ENCODE measurements around the gene TOP2B. TPM values are rescaled to one million over a fixed set of nuclear protein-coding genes. Genes with fewer than 3 reads are reported as not detected.

The TOP2B gene
- total RNA-seq, 1 experiment from 2014 or later = 88.7 TPM

GRCh38 chr3:25621087-25621486 is 43.6 kb downstream of the TOP2B start:
- H3K4me3 Mint-ChIP-seq (ENCODE audit: unreplicated experiment) = no peak overlapping the region
- TF ChIP-seq, protein P1, sequence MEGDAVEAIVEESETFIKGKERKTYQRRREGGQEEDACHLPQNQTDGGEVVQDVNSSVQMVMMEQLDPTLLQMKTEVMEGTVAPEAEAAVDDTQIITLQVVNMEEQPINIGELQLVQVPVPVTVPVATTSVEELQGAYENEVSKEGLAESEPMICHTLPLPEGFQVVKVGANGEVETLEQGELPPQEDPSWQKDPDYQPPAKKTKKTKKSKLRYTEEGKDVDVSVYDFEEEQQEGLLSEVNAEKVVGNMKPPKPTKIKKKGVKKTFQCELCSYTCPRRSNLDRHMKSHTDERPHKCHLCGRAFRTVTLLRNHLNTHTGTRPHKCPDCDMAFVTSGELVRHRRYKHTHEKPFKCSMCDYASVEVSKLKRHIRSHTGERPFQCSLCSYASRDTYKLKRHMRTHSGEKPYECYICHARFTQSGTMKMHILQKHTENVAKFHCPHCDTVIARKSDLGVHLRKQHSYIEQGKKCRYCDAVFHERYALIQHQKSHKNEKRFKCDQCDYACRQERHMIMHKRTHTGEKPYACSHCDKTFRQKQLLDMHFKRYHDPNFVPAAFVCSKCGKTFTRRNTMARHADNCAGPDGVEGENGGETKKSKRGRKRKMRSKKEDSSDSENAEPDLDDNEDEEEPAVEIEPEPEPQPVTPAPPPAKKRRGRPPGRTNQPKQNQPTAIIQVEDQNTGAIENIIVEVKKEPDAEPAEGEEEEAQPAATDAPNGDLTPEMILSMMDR (IDR thresholded peaks at IDR 0.05; ENCODE audit: unreplicated experiment) = no peak

GRCh38 chr3:25620493-25620892 is 44.2 kb downstream of the TOP2B start:
- Mint-ChIP-seq H3K36me3 (ENCODE audit: insufficient read depth, unreplicated experiment) (peaks cover 54% of the 10 kb centered on the region), H3K4me3 (ENCODE audit: unreplicated experiment) (no peak overlapping the region), H3K27me3 (ENCODE audit: insufficient read depth, unreplicated experiment) (no peaks in the 10 kb centered on the region), H3K4me1 (ENCODE audit: insufficient read depth, unreplicated experiment) (peaks cover 17% of the 10 kb centered on the region), H3K27ac (ENCODE audit: low read depth, unreplicated experiment) (no peak overlapping the region), H3K9me3 (ENCODE audit: unreplicated experiment) (peaks cover 4% of the 10 kb centered on the region)
- ChIA-PET CTCF (interaction anchor here (0.5 to 0.7 kb wide), 2 partner anchors 1356 to 1360 kb away, joined by 3 read pairs; no protein-coding TSS in a partner anchor), POLR2A (interaction anchor here (0.8 kb wide), 1 partner anchor 17 kb away, joined by 3 read pairs; no protein-coding TSS in a partner anchor)
- TF ChIP-seq, protein P1 (IDR thresholded peaks at IDR 0.05; ENCODE audit: unreplicated experiment) = no peak
- no TSS peak for BruUV-seq (replicated peaks)
- DNase-seq (ENCODE audit: unreplicated experiment) = peak; percentile 12
- intact Hi-C loops (cut with micrococcal nuclease) = no loop called here

More at GRCh38 chr3:25621087-25621486, 43.6 kb downstream of the TOP2B start:
- Mint-ChIP-seq H3K36me3 (ENCODE audit: insufficient read depth, unreplicated experiment) (peaks cover 55% of the 10 kb centered on the region), H3K4me1 (ENCODE audit: insufficient read depth, unreplicated experiment) (peaks cover 17% of the 10 kb centered on the region), H3K27ac (ENCODE audit: low read depth, unreplicated experiment) (no peak overlapping the region), H3K27me3 (ENCODE audit: insufficient read depth, unreplicated experiment) (no peaks in the 10 kb centered on the region), H3K9me3 (ENCODE audit: unreplicated experiment) (peaks cover 4% of the 10 kb centered on the region)
- no peak for DNase-seq (ENCODE audit: unreplicated experiment)
- ChIA-PET CTCF (interaction anchor here (0.7 kb wide), 1 partner anchor 1359 kb away, joined by 3 read pairs; no protein-coding TSS in a partner anchor), POLR2A (interaction anchor here (0.8 kb wide), 1 partner anchor 17 kb away, joined by 3 read pairs; no protein-coding TSS in a partner anchor)
- intact Hi-C loops (cut with micrococcal nuclease) = no loop called here
- no TSS peak for BruUV-seq (replicated peaks)

DNA sequence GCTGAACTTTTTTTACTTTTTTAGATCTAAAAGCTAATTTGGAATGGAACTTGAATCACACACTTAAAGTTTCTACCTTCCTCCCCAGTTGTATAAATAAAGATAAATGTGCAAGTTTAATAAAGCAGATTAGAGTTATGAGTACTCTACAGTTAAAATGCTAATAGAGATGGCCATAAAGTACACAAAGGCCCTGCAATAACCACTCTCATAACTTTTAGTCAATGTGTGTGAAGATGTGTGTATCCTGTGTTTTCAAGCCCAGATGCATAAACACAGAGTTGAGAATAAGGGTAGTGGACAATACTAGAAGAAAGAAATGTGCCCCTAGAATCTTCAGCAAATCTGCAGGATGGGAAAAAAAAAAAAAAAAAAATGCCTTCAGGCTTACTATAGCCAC is 45.3 kb downstream of the TOP2B start:
- no peak overlapping the region for H3K4me3 Mint-ChIP-seq (ENCODE audit: unreplicated experiment)

DNA sequence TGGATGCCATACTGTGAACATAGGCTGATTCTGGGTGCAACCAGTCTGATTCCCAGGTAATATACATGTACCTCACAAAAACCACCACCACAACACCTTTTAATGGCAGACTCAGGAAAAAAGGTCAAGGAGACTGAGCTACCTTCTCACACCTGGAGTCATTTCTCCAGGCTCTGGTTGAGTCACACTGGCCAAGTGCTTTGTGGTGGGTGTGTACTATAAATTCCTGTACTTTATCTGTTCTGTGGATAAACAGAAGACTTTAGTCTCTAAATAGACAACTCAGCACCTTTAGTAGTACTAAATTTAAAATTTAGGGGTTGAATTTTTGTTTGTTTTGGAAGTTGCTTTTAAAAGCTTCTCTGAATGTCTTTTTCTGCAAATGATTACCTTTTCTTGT is 46.7 kb downstream of the TOP2B start:
- POLR2A ChIA-PET = interaction anchor here (0.7 to 0.9 kb wide), 2 partner anchors 14 to 325 kb away, joined by 3 read pairs; no protein-coding TSS in a partner anchor
- H3K9me3 Mint-ChIP-seq (ENCODE audit: unreplicated experiment) = peaks cover 4% of the 10 kb centered on the region
- no peaks in the 10 kb centered on the region for H3K27me3 Mint-ChIP-seq (ENCODE audit: insufficient read depth, unreplicated experiment)

More for the DNA sequence above, 45.3 kb downstream of the TOP2B start:
- peaks cover 54% of the 10 kb centered on the region for H3K36me3 Mint-ChIP-seq (ENCODE audit: insufficient read depth, unreplicated experiment)
- TF ChIP-seq, protein P1 (IDR thresholded peaks at IDR 0.05; ENCODE audit: unreplicated experiment) = no peak
- POLR2A ChIA-PET = interaction anchor here (0.7 kb wide), 1 partner anchor 42 kb away, joined by 3 read pairs; no protein-coding TSS in a partner anchor
- no peak for DNase-seq (ENCODE audit: unreplicated experiment)
- BruUV-seq (replicated peaks) = no TSS peak
- peaks cover 4% of the 10 kb centered on the region for H3K9me3 Mint-ChIP-seq (ENCODE audit: unreplicated experiment)
- CTCF ChIA-PET = no interaction called here
- intact Hi-C loops (cut with micrococcal nuclease) = no loop called here
- H3K4me1 Mint-ChIP-seq (ENCODE audit: insufficient read depth, unreplicated experiment) = peaks cover 17% of the 10 kb centered on the region
- no peak overlapping the region for H3K27ac Mint-ChIP-seq (ENCODE audit: low read depth, unreplicated experiment)
- H3K27me3 Mint-ChIP-seq (ENCODE audit: insufficient read depth, unreplicated experiment) = no peaks in the 10 kb centered on the region

More for the DNA sequence above, 46.7 kb downstream of the TOP2B start:
- DNase-seq (ENCODE audit: unreplicated experiment) = peak; percentile 20
- H3K27ac Mint-ChIP-seq (ENCODE audit: low read depth, unreplicated experiment) = no peak overlapping the region
- BruUV-seq (replicated peaks) = no TSS peak
- CTCF ChIA-PET = interaction anchor here (0.7 to 1.5 kb wide), 2 partner anchors 24 to 70 kb away, joined by 3 to 5 read pairs; no protein-coding TSS in a partner anchor
- peaks cover 17% of the 10 kb centered on the region for H3K4me1 Mint-ChIP-seq (ENCODE audit: insufficient read depth, unreplicated experiment)
- TF ChIP-seq, protein P1 (IDR thresholded peaks at IDR 0.05; ENCODE audit: unreplicated experiment) = no peak
- peaks cover 53% of the 10 kb centered on the region for H3K36me3 Mint-ChIP-seq (ENCODE audit: insufficient read depth, unreplicated experiment)
- intact Hi-C loops (cut with micrococcal nuclease) = no loop called here
- no peak overlapping the region for H3K4me3 Mint-ChIP-seq (ENCODE audit: unreplicated experiment)
